IPS-20b (cell line): ENCODE measurements around the gene RARG.

Experiments
- H3K27ac ChIP-seq: one replicate; pipeline ENCODE4 v1.5.1; 2013; ENCODE audit warnings: low read length
- H3K27me3 ChIP-seq: 2 replicates; pipeline ENCODE4 v1.6.1; 2013; ENCODE audit warnings: mild to moderate bottlenecking, low read length, inconsistent platforms; ENCODE audit not compliant: insufficient read depth
- H3K36me3 ChIP-seq: 2 replicates; pipeline ENCODE4 v1.6.1; 2013; ENCODE audit warnings: low read depth, mild to moderate bottlenecking, inconsistent platforms, low read length, moderate library complexity; ENCODE audit not compliant: insufficient read depth
- H3K4me1 ChIP-seq: 2 replicates; pipeline ENCODE4 v1.6.1; 2013; ENCODE audit warnings: mild to moderate bottlenecking, control low read depth, inconsistent platforms, low read length, moderate library complexity; ENCODE audit not compliant: insufficient read depth
- H3K4me3 ChIP-seq: 2 replicates; pipeline ENCODE4 v1.5.1; 2013; ENCODE audit warnings: mild to moderate bottlenecking, low read length, inconsistent platforms
- H3K9ac ChIP-seq: 2 replicates; pipeline ENCODE4 v1.6.1; 2013; ENCODE audit warnings: low read depth, mild to moderate bottlenecking, inconsistent platforms, low read length, moderate library complexity
- H3K9me3 ChIP-seq: 2 replicates; pipeline ENCODE4 v1.6.1; 2013; ENCODE audit warnings: mild to moderate bottlenecking, low read depth, low read length, inconsistent platforms; ENCODE audit not compliant: insufficient read depth

The RARG gene

DNA sequence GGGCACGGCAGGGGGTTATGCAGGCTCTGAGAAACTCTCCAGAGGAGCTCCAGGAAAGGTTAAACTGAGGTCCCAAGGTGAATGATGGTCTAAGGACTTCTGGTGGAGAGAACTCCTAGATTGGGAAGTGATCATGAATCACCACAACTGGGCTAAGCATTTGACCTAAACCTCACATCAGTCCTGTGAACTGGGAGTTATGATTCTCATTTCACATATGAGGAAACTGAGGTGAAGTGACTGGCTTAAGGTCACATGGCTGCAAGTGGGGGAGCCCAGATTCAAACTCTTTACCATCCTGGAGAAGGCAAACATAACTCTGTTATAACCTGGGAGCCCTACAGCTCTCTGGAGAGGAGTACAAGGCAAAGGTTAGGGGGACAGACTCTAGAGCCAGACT is 4.2 kb downstream of the RARG start:
- Histone ChIP-seq H3K4me1 (peaks cover 45% of the 10 kb centered on the region), H3K27me3 (peaks cover 19% of the 10 kb centered on the region), H3K9me3 (no peaks in the 10 kb centered on the region), H3K27ac (no peak overlapping the region), H3K36me3 (no peaks in the 10 kb centered on the region), H3K9ac (no peak overlapping the region), H3K4me3 (no peak overlapping the region)

DNA sequence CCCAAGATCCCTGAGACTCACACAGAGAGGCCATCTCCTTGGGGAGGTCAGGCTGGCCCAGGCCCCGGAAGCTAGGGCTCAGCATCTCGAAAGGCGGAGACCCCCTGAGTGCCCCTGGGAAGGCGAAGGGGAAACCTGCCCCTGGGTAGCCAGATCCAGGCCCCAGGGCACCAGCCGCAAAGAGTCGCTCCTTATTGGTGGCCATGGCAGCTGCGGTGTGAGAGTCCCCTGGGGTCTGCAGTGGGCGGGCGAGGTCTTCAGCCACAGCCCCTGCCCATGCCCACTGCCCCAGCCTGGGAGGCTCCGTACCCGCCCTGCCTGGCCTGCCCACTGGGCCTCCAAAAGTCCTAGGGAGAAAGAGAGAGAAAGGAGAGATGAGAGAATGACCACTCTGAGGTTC is 4.7 kb downstream of the RARG start:
- H3K27me3 ChIP-seq = peaks cover 19% of the 10 kb centered on the region
- H3K27ac ChIP-seq = no peak overlapping the region
- no peak overlapping the region for H3K9ac ChIP-seq
- H3K36me3 ChIP-seq = no peaks in the 10 kb centered on the region
- no peak overlapping the region for H3K4me3 ChIP-seq
- no peaks in the 10 kb centered on the region for H3K9me3 ChIP-seq
- H3K4me1 ChIP-seq = peaks cover 46% of the 10 kb centered on the region

DNA sequence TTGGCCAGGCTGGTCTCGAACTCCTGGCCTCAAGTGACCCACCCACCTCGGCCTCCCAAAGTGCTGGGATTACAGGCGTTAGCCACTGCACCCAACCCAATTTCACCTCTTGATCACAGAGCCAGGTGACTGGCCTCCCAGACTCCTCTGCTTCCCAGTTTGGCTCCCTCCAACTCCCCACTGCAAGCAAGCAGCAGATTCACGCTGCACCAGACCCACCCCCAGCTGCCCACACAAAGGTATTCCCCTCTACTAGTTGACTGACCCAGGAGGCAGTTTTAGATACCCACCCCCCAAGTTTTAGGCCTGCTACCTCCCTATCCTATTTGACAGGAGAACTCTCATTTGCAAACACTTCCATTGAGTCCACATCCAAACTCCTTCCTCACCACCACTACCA is 5.2 kb downstream of the RARG start:
- H3K27me3 ChIP-seq = peaks cover 19% of the 10 kb centered on the region
- no peaks in the 10 kb centered on the region for H3K9me3 ChIP-seq
- H3K4me1 ChIP-seq = peaks cover 49% of the 10 kb centered on the region
- no peak overlapping the region for H3K4me3 ChIP-seq
- no peaks in the 10 kb centered on the region for H3K36me3 ChIP-seq
- no peak overlapping the region for H3K27ac ChIP-seq
- H3K9ac ChIP-seq = no peak overlapping the region

DNA sequence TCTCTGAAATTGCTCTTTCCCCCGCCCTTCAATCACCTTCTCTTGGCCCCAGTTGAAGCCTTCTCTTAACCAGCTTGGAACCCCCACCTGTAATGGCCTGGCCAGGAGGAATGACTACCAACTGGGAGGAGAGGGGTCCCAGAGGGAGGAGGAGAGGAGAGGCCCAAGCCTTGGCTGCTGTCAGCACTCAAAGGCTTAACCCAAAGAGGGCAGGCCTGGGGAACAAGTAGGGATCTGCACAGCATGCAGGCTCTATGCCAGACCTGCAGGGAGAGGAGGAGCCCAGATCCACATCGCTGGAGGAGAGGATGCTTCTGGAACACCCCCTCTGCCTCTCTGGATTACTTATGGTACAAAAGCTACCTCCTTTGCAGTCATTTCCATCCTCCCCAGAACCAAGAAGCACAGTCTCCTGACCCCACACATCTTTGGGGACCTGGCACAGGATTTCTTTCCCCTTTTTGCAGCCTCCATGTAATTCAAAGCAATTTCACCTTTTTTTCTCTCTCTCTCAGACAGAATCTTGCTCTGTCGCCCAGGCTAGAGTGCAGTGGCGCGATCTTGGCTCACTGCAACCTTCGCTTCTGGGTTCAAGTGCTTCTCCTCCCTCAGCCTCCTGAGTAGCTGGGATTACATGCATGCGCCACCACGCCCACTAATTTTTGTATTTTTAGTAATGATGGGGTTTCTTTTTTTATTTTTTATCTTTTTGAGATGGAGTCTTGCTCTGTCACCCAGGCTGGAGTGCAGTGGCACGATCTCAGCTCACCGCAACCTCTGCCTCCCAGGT is 6.2 kb downstream of the RARG start:
- no peak overlapping the region for H3K9ac ChIP-seq
- H3K4me3 ChIP-seq = no peak overlapping the region
- H3K36me3 ChIP-seq = no peaks in the 10 kb centered on the region
- H3K9me3 ChIP-seq = no peaks in the 10 kb centered on the region
- H3K27me3 ChIP-seq = 0 out of 2 replicates have a peak, but pooled peaks cover 10% of the 10 kb centered on the region
- no peak overlapping the region for H3K27ac ChIP-seq
- peaks cover 46% of the 10 kb centered on the region for H3K4me1 ChIP-seq

DNA sequence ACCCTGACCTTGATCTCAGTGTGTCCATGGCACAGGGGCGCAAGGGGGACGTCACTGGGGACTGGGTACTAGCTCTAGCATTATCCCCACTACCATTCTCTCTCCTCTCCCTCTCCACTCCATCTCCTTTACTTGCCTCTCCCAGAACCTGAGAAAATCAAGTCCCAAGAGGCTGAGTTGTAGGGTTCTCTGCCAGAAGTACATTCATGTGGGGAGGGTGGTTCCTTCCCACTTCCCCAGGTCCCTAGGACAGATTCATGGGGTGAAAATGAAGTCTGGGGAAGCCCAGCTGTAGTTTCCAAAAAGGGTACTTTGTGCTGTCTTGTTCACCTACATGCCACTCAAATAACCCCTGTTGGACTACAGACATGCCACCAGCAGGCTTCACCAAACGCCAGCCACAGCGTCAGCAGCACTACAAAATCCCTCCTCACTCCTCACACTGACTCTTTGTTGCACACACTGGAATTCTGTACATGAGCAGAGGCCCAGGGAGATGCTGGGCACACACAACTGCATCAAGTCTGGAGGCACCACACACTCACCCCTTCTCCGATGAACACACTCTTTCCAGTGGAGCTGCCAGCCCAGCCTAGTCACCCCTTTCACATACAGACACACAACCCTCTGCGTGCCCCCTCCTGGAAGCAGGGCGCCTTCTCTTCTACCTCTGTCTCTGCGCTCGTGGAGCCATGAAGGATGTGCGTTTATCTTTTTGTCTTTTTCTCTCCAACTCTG is 6.9 kb downstream of the RARG start:
- Histone ChIP-seq H3K9me3 (no peaks in the 10 kb centered on the region), H3K4me1 (peaks cover 44% of the 10 kb centered on the region), H3K4me3 (peak overlapping the region; percentile 3; the same call in 1 of the 2 replicates), H3K36me3 (no peaks in the 10 kb centered on the region), H3K27ac (peak overlapping the region; percentile 10), H3K27me3 (peaks cover 14% of the 10 kb centered on the region; the same call in 1 of the 2 replicates), H3K9ac (peak overlapping the region; percentile 5; the same call in 1 of the 2 replicates)

DNA sequence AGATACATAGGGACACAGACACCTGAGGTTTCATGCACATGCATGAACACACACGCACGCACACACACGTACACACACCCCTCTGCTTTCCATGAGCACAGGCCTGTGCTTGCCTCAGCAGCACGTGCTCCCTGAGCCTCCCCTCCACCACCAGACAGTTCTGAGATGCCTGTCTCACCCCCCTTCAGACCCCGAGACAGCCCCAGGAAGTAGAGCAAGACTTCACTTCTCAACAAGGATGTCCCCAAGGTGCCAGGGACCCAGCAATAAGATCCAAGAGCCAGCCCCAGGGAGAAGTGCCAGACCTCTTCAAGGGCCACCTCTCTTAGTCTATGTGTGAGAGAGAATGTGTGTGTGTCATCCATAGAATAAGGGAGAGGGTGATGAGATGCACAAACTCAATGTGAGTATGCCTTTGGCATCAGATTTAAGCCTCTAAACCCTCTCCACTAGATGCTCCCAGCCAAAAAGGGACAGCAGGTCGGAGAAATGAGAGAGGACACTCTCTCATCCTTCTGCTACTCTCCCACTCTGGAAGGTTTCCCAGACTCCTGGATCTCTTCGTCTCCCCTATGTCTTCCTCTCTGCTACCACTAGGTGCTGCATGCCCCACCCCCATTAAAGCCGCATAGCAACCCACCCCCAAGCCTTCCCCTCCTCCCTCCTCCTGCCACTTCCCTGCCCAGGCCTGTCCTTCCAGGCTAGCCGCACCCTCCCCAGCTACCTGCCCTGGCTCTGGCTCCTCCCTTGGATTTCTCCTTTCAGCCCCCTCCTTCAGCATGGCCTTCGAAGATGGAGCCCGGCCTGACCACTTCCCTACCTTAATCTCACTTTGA is 7.7 kb downstream of the RARG start:
- no peaks in the 10 kb centered on the region for H3K9me3 ChIP-seq
- H3K27me3 ChIP-seq = peaks cover 22% of the 10 kb centered on the region
- no peaks in the 10 kb centered on the region for H3K36me3 ChIP-seq
- H3K27ac ChIP-seq = peak overlapping the region; percentile 10
- peak overlapping the region; percentile 54; the same call in 1 of the 2 replicates for H3K9ac ChIP-seq
- H3K4me1 ChIP-seq = peaks cover 40% of the 10 kb centered on the region
- H3K4me3 ChIP-seq = peak overlapping the region; percentile 48; the same call in 1 of the 2 replicates

DNA sequence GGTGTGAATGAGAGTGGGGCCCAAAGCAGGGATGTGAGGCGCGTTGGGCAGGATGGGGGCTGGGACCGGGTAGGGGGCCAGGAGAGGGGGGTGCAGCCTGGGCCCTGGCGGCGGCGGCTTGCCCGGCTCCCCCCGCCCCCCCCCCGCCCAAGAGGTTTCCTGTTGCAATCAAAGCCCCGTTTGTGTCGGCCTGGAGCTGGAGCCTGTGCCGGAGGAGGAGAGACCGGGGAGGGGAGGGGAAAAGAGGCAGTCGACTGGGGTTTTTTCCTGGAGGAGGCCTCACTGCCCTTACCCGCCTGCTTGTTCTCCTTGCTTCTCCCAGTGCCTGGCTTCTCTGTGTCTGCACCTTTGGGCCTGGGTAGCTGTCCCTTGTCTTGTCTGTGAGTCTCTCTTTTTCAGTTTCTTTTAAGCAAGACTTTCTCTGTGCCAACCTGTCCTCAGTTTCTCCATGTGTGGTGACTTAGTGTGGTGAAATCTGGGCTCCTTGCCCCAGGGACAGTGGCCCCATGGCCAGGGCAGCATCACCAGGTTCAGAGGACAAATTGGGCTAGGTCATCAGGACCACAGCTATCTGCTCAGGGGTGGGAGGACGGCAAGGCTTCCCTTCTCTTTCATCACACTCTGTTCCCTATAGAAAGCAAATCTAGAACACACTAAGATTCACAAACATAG is 8.5 kb downstream of the RARG start:
- H3K4me1 ChIP-seq = peaks cover 39% of the 10 kb centered on the region
- no peak overlapping the region for H3K27ac ChIP-seq
- H3K36me3 ChIP-seq = no peaks in the 10 kb centered on the region
- peak overlapping the region; percentile 54; the same call in 1 of the 2 replicates for H3K9ac ChIP-seq
- H3K27me3 ChIP-seq = peaks cover 28% of the 10 kb centered on the region
- H3K4me3 ChIP-seq = peak overlapping the region; percentile 48
- no peaks in the 10 kb centered on the region for H3K9me3 ChIP-seq

DNA sequence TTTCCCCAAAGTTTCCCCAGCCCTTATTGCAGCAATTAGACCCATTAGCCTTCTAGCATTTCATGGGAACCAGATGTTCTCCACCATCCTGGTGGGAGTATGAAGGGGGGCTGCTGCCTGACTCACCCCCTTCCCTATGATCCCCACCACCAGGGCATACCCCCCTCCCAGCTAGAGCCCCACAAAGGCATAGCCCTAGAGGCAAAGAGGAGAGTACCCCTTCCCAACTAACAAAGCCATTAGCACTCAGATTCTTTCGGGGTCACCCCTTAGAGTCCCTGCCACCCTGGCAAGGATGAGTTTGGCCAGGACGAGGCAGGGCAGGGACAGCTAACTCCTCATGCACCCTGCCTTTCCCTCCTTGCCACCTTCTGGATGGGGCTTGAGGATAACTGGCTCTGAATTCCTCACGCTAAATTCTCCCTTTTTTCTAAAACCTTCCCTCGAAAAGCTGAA is 9.2 kb downstream of the RARG start:
- peak overlapping the region; percentile 2; the same call in 1 of the 2 replicates for H3K9ac ChIP-seq
- no peak overlapping the region for H3K27ac ChIP-seq
- H3K27me3 ChIP-seq = peaks cover 35% of the 10 kb centered on the region
- peaks cover 46% of the 10 kb centered on the region for H3K4me1 ChIP-seq
- H3K9me3 ChIP-seq = no peaks in the 10 kb centered on the region
- peak overlapping the region; percentile 84; the same call in 1 of the 2 replicates for H3K4me3 ChIP-seq
- H3K36me3 ChIP-seq = no peaks in the 10 kb centered on the region

DNA sequence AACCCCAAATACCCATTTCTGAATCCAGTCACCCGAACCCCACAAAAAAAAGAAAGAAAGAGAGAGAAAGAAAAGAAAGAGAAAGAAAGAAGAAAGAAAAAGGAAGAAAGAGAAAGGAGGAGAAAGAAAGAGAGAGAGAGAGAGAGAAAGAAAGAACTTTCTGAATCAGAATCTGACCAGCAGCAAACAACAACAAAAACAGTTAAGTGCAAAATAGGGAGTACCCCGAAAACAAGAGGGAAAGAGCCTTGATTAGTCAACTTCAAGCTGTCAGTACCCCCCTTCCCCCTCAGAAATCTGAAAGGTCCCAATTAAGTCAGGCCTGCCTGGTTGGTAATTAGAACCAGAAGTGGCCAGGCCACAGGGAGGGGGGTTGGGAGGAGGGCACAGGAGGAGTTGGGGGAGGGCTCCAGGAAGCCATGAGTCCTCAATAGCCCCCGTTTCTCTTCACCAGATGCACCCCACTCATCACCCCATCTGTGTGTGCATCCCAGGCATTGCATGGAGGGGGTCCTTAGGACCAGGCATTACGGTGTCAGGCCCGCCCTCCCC is 9.8 kb downstream of the RARG start:
- Histone ChIP-seq H3K36me3 (no peaks in the 10 kb centered on the region), H3K4me1 (peaks cover 48% of the 10 kb centered on the region), H3K27ac (no peak overlapping the region), H3K4me3 (peak overlapping the region; percentile 84), H3K9ac (peak overlapping the region; percentile 54; the same call in 1 of the 2 replicates), H3K27me3 (peaks cover 39% of the 10 kb centered on the region), H3K9me3 (no peaks in the 10 kb centered on the region)

DNA sequence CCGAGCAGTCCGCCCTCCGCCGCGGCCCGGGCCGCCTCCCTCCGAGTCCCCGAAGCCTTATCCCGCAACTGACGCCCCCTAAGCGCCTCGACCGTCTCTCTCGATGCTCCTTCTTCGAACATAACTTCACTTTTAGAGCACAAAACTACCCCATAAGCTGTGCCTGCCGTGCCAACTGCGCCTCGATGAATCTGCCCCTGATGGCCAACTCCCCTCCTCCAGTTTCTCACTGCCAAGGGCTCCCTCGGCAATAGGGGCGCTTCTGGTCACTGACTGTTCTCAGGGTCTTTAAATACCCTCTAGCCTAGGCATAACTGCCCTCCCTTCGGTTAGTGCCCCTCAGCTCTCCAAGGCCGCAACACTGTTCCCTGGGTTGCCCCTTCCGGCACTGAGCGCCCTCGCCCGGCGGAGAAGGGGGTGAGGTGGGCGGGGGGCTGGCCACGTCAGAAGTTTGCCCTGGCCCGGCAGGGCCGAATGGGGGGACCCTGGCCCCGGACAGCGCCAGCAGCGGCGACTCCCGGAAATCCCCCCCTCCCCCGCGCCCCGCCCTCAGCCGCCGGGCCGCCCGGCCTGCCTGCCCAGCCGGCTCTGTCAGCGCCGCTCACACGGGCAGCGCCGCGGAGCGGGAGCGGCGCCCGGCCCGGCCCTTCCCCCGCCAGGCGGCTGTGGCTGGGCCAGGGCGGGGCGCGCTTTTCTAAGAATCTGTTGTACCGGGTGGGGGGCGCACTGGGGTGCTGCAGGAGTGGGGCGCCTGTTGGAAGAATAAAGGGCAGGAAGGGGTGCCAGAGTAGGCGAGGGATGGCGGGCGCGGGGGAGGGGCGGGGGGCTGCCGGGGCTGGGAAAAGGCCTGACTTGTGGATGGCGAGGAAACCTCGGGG is 10.6 kb downstream of the RARG start:
- Histone ChIP-seq H3K27ac (no peak overlapping the region), H3K9ac (peak overlapping the region; percentile 77; the same call in 1 of the 2 replicates), H3K36me3 (no peaks in the 10 kb centered on the region), H3K4me3 (peak overlapping the region; percentile 84), H3K4me1 (peaks cover 51% of the 10 kb centered on the region), H3K9me3 (no peaks in the 10 kb centered on the region), H3K27me3 (peaks cover 42% of the 10 kb centered on the region)
